Peyer's patch (tissue), 4 donors: ENCODE data around the gene SLC1A1.

Experiments
- CTCF ChIP-seq, 6 experiments: fragments of 450-650 bp in 4 of 6; fragments of 200-600 bp in 2 of 6; sonication (generic) in 1 of 6; IDR thresholded peaks; one replicate each; pipeline ENCODE4 v1.5.1; 2017 to 2019; ENCODE audit warnings: antibody characterized with exemption in 6 of 6, mild to moderate bottlenecking in 3 of 6, moderate library complexity in 1 of 6
- POLR2A ChIP-seq, 2 donors: fragments of 450-650 bp; IDR thresholded peaks; one replicate each; pipeline ENCODE4 v1.5.1; 2017; ENCODE audit warnings: antibody characterized with exemption in 2 of 2, mild to moderate bottlenecking in 2 of 2, moderate library complexity in 2 of 2

GRCh38 chr9:4504250-4504649, 14.0 kb downstream of the SLC1A1 start:
- TF ChIP-seq CTCF (IDR thresholded peaks at IDR 0.05) (no peak), POLR2A (IDR thresholded peaks at IDR 0.05) (no peak)
